ENCODE data around the gene ATRAID. TPM values are rescaled to one million over a fixed set of nuclear protein-coding genes. Genes with fewer than 3 reads are reported as not detected.

The ATRAID gene
- total RNA-seq, 3 donors from 2014 or later = 82.0 to 88.8 (median 85.2) TPM

DNA sequence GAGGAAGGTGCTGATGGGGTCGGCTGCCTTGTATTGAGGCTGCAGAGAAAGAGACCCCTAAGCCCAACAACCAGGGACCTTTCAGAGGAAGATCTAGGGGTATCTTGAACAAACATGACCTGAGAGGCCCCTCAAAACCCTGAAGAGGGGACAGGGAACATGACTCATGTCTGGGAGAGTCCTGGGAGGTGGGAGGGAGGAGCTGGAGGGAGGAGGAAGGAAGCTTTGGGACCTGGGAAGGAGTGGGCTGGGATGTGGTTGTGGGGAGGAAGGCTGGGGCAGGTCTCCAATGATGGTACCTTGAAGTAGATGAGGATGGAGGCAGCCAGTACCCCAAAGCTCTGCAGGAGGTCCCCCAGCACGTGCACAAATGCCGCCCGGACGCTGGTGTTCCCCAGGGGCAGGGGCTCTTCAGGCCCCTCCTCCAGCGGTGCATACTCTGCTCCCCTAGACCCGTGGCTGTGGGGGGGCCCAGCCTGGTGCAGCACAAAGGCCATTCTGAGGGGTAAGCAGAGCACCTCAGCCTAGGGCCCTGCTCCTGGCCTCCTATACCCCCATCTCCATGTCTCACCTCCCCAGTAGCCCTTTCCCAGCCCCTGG, 45.1 kb downstream of the ATRAID start:
- no peaks in the 10 kb centered on the region for H3K36me3 ChIP-seq (ENCODE audit: low read depth)
- no peaks in the 10 kb centered on the region for H3K9me3 ChIP-seq
- peaks cover 2% of the 10 kb centered on the region for H3K4me1 ChIP-seq (ENCODE audit: low read depth)
- intact Hi-C loops (cut with DNase I, micrococcal nuclease) = no loop called here
- ATAC-seq = no peak
- TF ChIP-seq, protein P1, sequence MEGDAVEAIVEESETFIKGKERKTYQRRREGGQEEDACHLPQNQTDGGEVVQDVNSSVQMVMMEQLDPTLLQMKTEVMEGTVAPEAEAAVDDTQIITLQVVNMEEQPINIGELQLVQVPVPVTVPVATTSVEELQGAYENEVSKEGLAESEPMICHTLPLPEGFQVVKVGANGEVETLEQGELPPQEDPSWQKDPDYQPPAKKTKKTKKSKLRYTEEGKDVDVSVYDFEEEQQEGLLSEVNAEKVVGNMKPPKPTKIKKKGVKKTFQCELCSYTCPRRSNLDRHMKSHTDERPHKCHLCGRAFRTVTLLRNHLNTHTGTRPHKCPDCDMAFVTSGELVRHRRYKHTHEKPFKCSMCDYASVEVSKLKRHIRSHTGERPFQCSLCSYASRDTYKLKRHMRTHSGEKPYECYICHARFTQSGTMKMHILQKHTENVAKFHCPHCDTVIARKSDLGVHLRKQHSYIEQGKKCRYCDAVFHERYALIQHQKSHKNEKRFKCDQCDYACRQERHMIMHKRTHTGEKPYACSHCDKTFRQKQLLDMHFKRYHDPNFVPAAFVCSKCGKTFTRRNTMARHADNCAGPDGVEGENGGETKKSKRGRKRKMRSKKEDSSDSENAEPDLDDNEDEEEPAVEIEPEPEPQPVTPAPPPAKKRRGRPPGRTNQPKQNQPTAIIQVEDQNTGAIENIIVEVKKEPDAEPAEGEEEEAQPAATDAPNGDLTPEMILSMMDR (IDR thresholded peaks at IDR 0.05) = no peak
- H3K4me3 ChIP-seq = no peak overlapping the region
- no peak for DNase-seq

DNA sequence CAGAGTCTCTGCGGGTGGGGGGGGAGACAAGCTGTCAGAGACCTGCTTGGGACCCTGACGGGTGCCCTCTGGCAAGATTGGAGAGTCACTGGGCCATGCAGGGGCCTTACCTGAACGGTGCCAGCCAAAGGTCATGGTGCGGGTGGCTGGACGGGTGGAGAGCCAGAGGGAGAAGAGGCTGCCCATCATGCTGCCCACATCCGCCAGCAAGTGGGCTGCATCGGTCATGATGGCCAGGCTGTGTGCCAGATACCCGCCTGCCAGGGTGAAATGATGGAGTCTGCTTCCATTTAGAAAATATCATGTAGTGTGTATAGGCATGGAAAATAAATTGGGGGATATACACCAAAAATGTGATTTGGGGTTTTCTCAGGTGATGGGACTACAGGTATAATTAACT, 46.2 kb downstream of the ATRAID start:
- no peak for DNase-seq
- Histone ChIP-seq H3K4me1 (ENCODE audit: low read depth) (peaks cover 12% of the 10 kb centered on the region), H3K4me3 (no peak overlapping the region), H3K36me3 (ENCODE audit: low read depth) (no peaks in the 10 kb centered on the region), H3K9me3 (no peaks in the 10 kb centered on the region)
- TF ChIP-seq, protein P1 (IDR thresholded peaks at IDR 0.05) = no peak
- ATAC-seq = no peak
- intact Hi-C loops (cut with DNase I, micrococcal nuclease) = no loop called here

DNA sequence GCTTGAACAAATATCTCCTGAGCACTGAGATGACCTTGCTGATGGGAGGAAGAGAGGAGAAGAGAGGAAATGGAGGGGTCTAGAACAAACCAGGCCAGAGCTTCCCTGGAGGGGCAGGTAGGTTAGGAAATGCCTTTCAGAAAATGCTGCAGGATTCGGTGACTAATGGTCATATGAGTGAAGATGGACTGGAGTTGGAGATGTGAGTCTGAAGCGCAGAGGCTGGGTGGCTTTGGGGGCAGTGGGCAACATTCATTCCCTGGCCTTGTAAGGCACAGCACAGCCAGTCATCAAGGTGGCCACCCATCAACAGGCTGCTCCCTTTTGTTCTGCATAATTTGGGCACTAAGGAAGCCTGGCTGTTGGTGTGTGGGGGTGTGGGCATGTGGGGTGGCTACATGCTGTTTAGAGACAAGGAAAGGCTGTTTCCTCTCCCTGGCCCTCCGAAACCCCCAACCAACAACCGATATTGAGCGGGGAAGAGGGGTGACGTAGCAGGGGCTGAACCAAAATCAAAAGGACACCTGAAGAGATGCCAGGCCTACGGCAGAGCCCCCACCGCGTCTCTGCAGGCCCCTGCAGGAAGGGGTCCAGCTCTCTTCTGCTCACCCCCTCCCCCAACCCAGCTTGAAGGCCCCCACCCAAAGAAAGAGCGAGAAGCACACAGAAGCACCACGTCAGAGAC, 49.5 kb downstream of the ATRAID start:
- H3K4me1 ChIP-seq (ENCODE audit: low read depth) = peaks cover 33% of the 10 kb centered on the region
- H3K4me3 ChIP-seq = no peak overlapping the region
- intact Hi-C loops (cut with DNase I, micrococcal nuclease) = no loop called here
- TF ChIP-seq, protein P1 (IDR thresholded peaks at IDR 0.05) = no peak
- ATAC-seq = no peak
- no peaks in the 10 kb centered on the region for H3K36me3 ChIP-seq (ENCODE audit: low read depth)
- DNase-seq = no peak
- H3K9me3 ChIP-seq = no peaks in the 10 kb centered on the region

DNA sequence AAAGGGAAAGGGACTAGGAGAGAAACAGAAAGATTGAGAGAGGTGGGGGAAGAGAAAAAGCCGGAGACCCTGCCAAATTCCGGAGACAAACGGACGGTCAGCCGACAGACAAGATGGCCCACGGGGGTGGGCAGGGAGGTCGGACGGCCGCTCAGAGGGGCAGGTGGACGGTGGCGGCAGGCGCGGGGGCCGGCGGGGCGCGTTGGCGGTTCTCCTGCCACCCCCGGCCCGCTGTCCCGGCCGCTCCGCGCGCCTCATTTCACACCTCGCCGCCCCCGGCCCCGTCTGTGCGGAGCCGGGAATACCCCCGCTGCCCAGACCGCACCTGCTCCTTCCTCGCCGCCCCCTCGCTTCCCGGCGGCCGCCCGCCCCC, 50.1 kb downstream of the ATRAID start:
- Histone ChIP-seq H3K4me1 (ENCODE audit: low read depth) (peaks cover 33% of the 10 kb centered on the region), H3K9me3 (no peaks in the 10 kb centered on the region), H3K4me3 (no peak overlapping the region), H3K36me3 (ENCODE audit: low read depth) (no peaks in the 10 kb centered on the region)
- no peak for ATAC-seq
- intact Hi-C loops (cut with DNase I, micrococcal nuclease) = no loop called here
- TF ChIP-seq, protein P1 (IDR thresholded peaks at IDR 0.05) = no peak
- DNase-seq = no peak

DNA sequence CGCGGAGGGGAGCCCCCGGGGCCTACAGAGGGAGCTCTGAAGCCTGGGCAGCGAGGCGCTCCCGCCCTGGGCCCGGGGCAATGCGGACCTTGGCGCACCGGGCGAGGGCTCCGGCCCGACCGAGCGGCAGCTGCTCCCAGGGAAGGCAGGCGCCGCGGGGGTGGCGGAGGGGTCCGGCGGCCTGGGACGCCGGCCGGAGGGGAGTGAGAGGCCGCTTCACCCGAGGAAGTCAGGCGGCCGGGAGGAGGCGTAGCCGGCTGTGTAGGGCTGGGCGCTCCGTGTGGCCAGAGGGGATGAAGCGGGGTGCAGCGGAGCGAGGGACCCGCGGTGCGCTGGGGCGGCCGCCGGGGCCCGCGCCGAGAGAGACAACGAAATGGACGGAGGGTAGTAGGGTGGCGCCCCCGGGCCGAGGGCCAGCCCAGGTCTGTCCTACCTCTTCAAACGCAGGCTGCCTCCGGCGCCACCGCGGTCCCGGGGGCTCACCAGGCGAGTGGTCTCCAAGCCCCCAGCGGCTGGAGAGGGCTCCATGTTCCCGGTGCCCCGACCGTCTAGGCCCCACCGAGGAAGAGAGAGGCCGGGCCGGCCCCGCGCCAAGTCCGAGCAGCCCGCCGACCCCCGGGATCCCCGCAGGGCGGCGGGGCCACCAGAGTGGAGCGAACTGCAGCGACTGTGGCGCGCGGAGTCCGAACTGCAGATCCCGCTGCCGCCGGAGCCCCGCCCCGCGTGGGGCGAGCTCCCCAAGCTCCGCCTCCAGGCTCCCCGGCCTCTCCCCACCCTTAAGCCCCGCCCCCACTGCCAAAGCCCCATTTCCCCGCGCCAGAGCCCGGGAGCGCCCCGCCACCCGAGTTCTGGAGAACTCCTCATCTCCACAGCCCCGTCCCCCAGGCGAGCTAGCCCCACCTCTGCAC, 50.8 kb downstream of the ATRAID start, which contains the start of gene SLC30A3:
SLC30A3 (minus strand) TSS at position 669 of the 908 bp plus-strand sequence; CDS start at position 528, 141 bp downstream.
- peak; percentile 59 to 75 (median 65) for DNase-seq
- Histone ChIP-seq H3K4me3 (no peak within 1 kb of the TSS), H3K4me1 (ENCODE audit: low read depth) (peaks cover 33% of the 10 kb centered on the region), H3K9me3 (no peaks in the 10 kb centered on the region), H3K36me3 (ENCODE audit: low read depth) (no peaks in the 10 kb centered on the region)
- TF ChIP-seq, protein P1 (IDR thresholded peaks at IDR 0.05) = no peak
- intact Hi-C loops (cut with DNase I, micrococcal nuclease) = no loop called here
- peak; percentile 76 for ATAC-seq
